OCI-M1 (cell line): ENCODE results near the gene PLEKHH1.

ENCODE experiments used
- DNase-seq: peaks from one replicate; lab custom pipeline; 2025; lab: John Stamatoyannopoulos, UW

PLEKHH1 gene

DNA sequence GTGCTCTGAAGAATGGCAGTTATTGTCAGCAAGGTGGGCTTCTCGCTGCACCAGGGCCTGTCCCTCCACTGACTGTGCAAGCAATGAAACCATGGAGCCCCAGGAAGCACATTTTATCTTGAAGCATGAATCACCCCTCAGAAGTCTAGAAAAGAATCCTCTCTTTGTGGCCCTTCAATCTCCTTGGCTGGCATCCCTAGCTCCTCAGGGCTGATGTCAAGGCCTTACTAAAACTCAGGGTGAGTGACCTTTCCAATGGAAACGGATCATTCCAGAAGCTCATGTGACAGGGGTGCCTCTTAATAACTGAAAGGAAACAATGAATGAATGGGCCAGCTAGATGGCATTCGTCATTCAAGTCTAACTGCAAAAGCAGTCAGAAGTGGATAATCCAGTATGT lies 22.3 kb upstream of the PLEKHH1 start:
- no peak for DNase-seq

DNA sequence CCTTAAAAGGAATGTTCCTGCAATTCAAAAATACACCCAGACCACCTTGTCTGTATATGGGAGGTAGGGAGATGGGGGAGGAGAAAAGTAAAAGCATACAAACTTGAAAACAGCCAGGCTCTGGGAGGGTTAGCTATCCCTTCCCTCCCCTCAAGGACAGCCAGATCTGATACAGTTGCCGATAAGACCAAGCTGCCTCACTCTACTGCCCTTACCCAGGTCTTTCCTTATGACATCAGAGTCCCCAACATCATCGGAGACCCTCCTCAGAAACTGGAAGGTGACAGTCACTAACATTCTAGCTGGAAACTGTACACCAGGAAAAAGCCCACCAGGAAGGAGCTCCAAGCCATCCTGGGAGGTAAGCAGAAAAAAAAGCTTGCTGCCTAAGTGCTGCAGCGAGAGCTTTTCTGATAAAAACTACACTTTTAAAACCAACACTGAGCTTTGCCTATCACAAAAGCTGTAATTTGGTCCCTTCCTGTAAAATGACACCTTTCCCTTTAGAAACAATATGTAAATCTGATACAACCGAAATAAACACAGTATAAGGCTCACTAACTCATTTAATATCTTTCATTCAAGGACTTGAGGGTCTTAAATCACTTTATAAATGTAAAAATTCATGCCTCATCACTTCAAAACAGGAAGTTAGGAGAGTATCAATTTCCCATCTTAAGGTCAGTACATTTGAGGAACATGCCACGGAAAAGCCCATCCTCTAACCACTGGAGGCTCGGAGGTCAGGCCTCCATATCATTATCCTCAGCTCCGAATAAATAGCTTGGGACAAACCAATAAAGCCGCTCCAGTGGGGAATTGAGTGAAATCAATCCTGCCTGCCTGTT lies 20.4 kb upstream of the PLEKHH1 start:
- peak; percentile 32 for DNase-seq

DNA sequence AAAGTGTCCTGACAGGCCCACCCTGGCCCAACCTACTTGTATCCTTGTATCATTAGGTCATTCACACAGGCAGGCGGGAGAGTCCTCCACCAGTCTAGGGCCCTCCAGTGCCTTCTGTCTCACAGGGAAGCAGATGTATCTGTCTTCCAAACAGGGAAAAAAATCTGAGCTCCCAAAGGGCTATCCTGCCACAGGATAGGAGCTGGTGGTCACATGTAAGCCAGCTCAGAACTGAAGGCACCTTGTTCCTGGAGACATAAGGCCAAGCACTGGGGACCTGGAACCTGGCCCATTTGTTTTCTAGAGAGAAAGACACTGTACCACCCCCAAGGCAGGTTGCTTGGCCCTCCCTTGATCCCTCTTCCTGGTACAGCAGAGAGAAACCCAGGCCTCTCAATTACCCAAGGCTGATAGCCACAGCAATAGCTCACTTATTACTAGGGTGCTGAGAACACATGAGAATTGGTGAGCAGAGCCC lies 19.4 kb upstream of the PLEKHH1 start:
- no peak for DNase-seq

DNA sequence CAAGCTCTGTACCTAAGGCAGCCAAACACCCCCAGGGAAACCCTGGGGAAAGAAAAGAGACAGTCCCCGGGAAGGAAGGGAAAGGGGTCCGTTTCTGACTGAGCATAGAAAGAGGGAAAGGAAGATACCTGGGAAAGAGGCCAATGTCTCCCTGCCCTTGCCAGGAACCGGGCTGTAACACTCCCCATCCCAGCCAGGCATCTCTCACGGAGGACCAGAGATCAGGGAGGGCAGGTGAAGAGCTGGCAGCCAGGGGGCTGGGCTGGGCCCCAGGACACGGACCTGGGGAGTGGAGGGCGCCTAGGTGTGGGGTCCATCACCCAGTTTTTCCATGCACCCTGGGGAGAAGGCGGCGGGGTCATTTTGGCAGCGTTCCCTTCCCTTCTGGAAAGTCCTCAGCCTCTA lies 18.9 kb upstream of the PLEKHH1 start:
- no peak for DNase-seq

DNA sequence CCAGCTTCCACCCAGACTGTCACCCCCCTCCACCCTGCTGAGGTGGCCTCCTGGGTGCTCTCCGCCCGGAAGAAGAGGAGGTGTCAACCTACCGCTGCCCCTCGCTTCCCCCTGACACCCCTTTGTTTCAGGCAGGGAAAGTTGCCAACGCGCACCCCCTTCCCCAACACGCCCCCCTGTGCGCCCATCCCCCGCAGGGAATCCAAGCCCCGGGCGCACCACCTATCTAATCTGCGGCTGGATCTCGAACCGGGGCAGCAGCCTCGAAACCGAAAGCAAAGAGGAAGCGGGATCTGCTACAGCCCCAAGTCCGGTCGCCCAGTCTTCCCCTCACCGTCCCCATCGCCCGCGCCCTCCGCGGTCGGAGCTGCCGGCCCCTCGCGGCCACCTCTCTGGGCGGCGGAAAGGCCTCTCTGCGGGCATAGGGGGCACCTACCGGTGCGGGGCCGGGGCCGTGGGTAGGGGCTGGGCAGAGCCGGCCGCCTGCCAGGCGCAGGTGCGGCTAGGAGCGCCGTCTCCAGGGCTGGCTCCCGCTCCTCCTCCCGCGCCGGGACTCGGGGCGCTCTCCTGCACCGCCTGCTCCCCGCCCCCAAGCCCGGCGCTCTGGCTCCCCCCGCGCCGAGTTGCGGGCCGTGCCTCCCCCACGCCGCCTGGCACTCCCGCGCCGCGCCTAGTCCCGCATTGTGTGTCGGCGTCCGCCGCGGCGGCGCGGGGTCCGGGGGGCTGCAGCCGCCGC lies 18.3 kb upstream of the PLEKHH1 start:
- DNase-seq, result peak; percentile 64

DNA sequence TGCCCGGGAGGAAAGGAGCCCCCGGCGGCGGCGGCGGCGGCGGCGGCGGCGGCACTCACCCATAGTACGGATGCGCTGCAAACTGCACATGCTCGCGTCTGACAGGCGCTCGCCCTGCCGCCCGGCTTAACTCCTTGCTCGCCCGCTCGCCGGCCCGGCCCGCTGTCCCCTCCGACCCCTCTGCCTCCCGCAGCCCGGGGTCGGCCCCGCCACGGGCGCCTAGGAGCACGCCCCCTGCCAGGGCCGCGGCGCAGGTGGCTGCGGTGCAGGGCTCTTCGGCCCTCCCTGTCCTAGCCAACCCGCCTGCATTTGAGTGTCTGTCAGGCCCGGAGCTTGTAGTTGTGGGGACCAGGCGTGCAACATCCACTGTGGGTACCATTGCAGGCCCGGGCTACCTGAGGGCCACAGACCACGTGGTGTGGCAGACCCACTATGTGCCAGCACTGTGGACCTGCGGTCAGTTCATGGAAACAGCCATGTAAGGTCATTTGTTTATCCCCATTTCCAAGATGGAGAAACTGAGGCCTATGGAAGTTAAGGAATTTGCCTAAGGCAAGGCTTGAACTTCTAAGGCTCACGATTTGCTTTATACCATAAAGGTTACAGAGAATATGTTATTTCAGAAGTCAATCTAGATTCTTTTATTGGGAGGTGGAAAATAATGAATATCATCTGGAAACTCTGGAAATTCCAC lies 17.6 kb upstream of the PLEKHH1 start:
- no peak for DNase-seq

DNA sequence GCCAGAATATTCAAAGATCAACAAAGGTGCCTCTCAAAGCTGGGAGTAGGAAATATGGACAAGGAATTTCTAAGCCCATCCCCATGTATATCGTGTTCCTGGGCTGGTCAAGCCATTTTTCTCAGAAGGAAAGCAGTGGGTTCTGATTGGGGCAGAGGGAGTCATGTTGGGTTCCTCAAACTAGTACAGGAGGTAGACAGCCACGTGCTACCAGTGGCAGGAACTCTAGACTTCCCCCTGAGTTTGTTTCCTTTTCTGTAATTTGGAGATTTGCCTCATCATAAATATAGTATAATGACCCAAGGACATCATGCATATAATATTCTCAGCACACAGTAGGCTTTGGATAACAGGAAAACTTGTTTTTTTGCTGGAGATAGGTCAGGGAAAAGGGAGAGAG lies 16.4 kb upstream of the PLEKHH1 start:
- DNase-seq, result no peak

DNA sequence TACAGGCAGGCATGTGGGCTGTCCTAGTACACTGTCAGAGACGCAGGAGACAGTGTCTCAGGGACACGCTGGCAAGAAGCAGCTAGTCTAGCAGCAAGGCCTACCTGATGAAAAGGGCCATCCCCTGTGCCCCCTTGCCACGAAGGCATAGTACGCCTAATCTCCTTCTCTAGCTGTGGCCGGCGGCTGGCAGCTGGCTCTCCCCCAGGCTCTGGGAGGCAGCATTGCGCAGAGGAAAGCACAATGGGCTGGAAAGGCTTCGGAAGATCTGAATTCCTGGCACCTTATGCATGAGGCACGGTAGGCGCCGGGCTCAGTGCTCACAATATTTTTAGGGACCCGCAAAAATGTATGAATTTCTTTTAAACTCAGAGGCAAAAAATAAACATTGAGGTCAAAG lies 16.0 kb upstream of the PLEKHH1 start:
- no peak for DNase-seq

DNA sequence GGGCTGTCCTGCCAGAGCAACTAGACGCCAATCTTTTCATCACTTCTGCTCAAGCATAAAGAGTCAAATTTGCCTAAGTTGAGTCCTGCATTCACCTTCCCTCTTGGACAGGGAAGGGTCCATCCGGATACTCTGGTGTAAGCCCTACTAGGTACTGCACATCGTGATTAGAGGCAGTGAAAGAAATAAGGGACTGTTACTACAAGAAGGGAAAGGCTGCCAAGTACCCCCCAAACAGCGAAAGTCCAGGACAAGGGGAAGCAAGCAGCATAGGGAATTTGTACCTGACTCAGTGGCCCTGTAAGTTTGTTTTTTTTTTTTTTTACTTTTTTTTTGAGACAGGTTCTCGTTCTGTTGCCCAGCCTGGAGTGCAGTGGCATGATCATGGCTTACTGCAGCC lies 13.7 kb upstream of the PLEKHH1 start:
- DNase-seq, result no peak

DNA sequence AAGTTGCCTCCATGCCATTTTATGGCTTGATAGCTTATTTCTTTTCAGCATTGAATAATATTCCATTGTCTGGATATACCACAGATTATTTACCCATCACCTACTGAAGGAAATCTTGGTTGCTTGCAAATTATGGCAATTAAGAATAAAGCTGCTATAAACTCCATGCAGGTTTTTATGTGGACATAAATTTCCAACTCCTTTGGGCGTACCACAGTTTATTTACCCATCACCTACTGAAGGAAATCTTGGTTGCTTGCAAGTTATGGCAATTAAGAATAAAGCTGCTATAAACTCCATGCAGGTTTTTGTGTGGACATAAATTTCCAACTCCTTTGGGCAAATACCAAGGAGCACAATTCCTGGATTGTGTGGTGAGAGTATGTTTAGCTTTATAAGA lies 12.6 kb upstream of the PLEKHH1 start:
- no peak for DNase-seq

DNA sequence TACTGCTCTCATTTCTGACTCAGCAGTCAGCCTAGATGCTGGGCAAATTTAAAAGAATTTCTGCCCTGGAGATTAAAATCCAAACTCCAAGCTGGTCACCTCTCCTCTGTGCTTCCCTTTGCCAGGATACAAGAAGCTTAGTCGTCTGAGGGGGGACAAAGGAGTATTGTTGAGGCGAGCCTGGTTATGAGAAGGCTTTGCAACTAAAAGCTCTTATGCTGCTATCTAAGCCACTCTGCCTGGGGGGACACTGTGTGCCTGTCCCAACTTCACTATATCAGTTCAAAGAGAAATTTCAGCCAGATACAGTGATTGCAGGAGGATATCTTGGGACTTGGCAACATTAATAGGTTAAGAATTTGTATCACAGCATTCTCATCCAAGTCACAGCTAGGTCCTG lies 10.8 kb upstream of the PLEKHH1 start:
- DNase-seq, result no peak

DNA sequence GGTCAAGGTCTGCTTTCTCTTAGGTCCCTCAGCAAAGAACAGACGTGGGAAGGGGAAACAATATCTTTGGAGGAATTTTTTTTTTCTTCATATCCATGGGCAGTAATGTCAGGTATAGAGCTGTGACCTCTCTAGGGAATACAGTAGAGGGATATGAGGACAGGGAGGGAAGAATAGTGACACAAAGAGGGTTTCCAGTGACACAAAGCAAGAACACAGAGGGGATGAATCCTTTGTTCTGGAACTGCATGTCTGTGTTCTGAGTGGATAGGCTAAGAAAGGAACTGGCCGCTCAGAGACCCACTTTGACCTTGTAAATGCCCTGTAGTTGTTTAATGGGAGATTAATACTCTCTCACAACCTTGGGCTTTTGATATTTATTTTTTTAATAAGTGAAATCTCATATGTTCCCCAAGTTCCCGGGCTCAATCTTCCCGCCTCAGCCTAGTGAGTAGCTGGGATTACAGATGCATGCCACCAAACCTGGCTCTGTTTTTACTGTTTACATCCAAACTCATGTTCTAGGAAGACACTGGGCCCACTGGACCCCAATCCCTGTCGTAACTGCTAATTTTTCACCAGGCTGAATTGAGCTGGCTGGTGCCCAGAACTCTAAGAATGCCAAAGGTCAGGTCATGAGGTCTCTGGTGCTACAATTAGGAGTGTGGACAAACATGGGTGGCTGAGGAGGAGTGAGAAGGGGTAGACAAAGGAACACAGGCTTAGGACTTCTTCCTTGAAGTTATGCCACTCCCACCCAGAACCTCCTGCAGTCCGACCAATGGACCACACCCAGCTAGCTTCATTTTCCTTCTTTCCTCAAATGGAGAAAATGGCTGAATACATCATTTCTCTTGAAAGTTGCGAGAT lies 9.1 kb upstream of the PLEKHH1 start:
- no peak for DNase-seq

DNA sequence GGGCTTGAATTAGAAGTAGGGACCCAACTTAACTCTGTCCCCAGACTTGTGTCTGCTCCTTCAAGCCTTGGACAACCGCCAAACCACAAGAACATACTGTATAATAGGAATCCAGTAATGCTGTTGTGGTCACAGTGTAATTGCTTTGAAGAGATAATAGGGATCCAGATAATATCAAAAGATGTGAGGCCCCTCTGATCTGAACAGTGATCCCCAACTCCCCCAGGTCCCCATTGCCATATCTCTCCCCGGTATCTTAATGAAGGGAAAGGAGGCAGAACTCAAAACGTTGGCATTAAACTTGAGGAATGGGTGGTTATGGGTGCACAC lies 8.5 kb upstream of the PLEKHH1 start:
- peak; percentile 56 for DNase-seq

DNA sequence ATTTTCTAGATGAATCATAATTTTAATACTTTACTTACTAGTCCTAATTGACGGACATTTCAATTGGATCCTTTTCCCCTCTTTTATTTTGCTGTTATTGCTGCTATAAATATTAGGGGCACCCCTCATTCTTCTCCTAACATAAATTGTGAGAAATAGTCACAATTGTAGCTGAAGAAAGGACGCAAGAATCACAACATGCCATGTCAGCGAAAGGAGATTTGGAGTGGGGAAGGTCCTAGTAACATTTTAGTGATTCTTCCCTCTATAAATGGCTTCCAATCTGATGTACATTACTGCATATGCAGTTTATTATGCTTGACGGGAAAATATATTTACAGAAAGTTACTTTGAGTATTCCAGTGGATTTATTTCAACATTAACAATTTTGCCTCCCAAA lies 7.7 kb upstream of the PLEKHH1 start:
- no peak for DNase-seq

DNA sequence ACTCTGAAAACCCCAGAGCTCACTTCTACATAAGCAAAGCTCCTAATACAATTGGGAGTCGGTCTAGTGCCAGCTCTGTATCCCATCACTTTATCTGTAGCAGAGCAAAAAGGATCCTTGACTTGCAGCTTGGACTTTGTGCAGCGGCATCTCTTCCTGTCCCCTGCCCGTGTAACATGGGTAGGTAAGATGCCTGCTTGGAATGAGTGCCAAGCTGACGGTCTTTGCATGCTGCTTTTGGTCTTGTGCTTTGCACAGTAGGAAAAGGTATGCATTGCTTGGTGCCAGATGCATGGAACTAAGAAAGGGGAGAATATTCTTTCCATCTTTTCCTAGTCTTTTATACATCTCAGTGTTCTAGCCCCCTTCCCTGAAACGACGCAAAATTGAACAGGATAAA lies 6.9 kb upstream of the PLEKHH1 start:
- no peak for DNase-seq

DNA sequence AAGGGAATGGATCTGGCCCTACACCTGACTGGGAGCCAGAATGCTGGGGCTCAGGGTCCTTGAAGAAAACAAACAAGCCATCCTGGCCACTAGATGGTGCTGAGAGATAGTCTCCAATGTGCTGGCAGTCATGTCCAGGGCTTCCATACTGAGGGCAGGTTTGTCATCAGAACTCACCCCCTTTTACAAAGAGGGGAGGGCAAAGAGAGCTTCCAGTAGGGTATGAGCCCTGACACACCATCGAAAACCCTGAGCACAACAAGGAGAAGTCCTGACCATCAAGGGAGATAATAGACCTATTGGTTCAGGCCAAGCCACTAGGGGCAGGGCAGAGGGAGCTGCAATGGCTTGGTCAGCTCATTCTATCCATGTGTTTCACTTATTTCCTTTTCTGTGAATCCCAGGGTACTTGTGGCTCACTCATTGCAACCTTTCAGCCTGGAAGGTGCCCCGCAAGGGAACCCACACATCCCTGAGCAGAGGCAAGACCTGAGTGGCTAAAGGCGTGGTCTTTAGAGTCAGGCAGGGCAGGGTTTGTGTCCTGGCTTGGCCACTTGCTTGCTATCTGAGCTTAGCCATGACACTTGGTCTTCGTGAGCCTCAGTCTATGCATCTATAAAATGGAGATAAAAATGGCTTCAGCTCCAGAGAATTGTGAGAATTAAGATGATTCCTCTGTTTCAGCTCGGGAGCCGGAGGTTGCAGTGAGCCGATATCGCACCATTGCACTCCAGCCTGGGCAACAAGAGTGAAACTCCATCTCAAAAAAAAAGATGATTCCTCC lies 6.2 kb upstream of the PLEKHH1 start:
- peak; percentile 55 for DNase-seq

DNA sequence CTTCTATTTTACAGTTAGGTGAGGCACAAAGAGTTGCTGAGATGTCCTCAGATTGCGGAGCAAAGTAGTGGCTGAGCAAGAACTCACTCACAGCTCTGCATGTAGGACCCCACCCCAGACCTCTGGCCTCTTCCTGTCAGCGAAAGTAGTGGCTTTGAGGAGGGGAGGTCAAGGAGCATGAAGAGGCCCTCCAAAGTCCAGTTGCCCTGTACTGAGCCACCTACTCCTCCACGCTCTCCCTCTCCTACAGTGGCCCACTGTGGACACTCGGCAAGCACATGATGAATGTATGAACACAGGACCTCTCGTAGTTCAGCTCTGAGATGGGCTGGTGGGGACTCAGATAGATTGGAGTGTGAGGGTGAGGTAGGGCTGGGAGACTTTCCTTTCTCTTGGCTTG lies 5.3 kb upstream of the PLEKHH1 start:
- DNase-seq, result no peak

DNA sequence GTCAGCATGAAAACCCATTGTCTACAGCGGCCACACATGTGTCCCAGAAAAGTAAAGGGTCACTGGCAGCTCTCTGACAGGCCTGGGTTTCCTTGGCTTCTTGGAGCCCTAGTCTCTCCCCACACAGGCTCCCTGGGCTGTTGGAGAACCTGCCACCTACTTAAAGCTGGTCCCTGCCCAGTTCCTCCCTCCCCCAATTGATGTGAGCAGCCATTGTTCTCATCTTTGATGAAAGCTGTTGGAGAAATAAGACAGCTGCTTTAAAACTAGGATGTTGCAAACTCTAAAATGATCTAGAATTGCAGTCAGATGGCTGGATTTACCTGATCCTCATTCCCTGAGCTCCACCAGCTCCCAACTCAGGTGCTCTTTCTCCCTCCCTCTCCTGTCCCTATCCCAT lies 4.8 kb upstream of the PLEKHH1 start:
- no peak for DNase-seq

DNA sequence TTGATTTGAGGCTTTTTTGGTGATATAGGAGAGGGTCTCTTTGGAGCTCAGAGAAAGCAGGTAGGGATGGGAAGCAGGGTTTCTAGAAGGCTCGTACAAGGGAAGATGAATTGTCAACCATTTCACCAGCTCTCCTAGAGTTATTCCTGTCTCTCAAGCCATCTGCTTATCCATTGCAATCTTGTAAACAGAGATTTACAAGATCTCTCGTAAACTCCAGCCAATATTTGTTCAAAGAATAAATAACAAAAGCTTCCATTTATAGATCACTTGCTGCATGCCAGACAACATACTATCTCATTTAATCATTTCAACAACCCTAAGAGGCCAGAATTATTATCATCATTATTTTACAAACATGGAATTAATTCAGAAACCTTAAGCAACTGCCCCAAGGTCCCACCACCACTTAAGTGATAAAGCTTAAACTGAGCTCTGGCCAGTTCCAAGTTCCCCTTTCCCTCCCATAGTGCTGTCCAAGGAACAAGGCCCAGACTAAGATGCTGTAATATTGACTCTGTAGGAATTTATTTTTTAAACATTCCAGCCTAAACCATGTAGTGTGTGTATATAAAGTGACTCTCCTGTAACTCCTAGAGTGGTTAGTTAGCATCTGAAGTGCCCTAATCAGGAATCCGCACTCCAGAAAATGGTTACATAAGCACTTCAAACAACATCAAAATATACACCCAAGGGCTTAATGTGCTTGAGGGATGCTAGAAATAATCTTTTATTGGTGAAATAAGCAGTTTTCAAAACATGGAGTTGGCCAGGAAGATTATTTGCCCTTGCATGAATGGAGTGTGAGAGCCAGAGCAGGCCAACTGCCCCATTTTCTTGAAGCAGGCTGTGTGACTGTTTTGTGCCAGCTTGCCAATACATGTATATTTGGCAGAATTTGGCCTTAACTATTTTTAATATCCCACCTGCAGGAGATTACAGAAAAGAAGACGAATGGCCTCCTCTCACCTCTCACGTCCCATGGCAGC lies 2.8 kb upstream of the PLEKHH1 start:
- DNase-seq, result no peak

DNA sequence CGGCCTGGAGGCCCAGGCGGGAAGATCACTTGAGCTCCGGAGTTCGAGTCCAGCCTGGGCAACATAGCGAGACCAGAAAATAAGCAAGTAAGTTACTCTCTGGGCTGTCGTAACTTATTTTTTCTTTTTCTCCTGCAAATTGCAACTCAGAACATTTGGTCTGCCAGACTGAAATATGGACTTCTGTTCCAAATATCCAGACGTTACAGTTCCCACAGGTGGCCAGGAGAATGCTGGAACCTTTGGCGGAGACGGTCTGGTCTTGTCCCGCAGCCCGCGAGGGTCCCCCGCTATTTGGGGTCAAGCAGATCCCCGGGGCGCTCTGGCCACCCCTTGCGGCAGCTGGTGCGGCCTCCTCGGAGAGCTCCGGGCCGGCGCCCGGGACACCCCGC lies 488 bp upstream of the PLEKHH1 start:
- DNase-seq, result no peak
